ENCODE results near the gene AKAP13. TPM values are rescaled to one million over a fixed set of nuclear protein-coding genes. Genes with fewer than 3 reads are reported as not detected.

AKAP13 gene
- total RNA-seq, 1 experiment from 2014 or later, result 47.3 TPM

- Histone ChIP-seq H3K79me1 (ENCODE audit: insufficient read depth, low read depth, low read length, poor library complexity, severe bottlenecking) (no peaks in the 10 kb centered on the region), H3K18ac (ENCODE audit: insufficient read length, low read depth, low read length) (no peak overlapping the region), H4K91ac (ENCODE audit: insufficient read length, low read depth, low read length) (no peak overlapping the region), H2BK15ac (ENCODE audit: low read depth, low read length) (no peak overlapping the region), H4K20me1 (ENCODE audit: control insufficient read depth, insufficient read depth, insufficient read length) (no peaks in the 10 kb centered on the region), H2BK5ac (ENCODE audit: insufficient read length, low read length) (no peak overlapping the region), H3K14ac (ENCODE audit: insufficient read depth, low read length) (no peak overlapping the region), H2AFZ (ENCODE audit: low read length) (no peak overlapping the region), H4K8ac (replicated peaks; ENCODE audit: insufficient read length, low read depth, low read length) (no peak overlapping the region), H3K4me2 (ENCODE audit: insufficient read depth, insufficient read length, low read length) (no peak overlapping the region), H3K23me2 (ENCODE audit: insufficient read length, low read depth, low read length, poor library complexity, severe bottlenecking) (no peaks in the 10 kb centered on the region), H3K56ac (ENCODE audit: insufficient read length, low read depth, low read length) (no peak overlapping the region), H3K27ac (ENCODE audit: insufficient read length, low read depth, low read length) (no peak overlapping the region), H2BK20ac (ENCODE audit: low read depth, low read length, poor library complexity, severe bottlenecking) (no peak overlapping the region), H3K9me3 (ENCODE audit: control insufficient read depth, low read depth, low read length) (no peaks in the 10 kb centered on the region), H3K79me2 (ENCODE audit: insufficient read depth, low read length) (no peaks in the 10 kb centered on the region), H3K23ac (ENCODE audit: insufficient read length, low read depth, low read length) (no peak overlapping the region), H2BK12ac (ENCODE audit: insufficient read length, low read depth, low read length) (no peak overlapping the region), H3T11ph (ENCODE audit: low read length) (no peak overlapping the region), H4K5ac (ENCODE audit: insufficient read length, low read depth, low read length) (no peak overlapping the region), H3K4ac (ENCODE audit: low read depth, low read length) (no peak overlapping the region), H3K9ac (ENCODE audit: extremely low read depth, insufficient read length, low read length) (no peak overlapping the region), H2AK5ac (ENCODE audit: insufficient read length, low read length) (no peak overlapping the region), H3K4me1 (ENCODE audit: insufficient read depth, low read length) (no peaks in the 10 kb centered on the region), H3K27me3 (ENCODE audit: insufficient read depth, low read length) (no peaks in the 10 kb centered on the region), H2BK120ac (ENCODE audit: low read depth, low read length, poor library complexity, severe bottlenecking) (no peak overlapping the region)
- WGBS (ENCODE audit: extremely low coverage, insufficient read length, low lambda C conversion rate), result no CpG with 5 or more reads among the region's 2 CpGs
- no peak overlapping the region for H3K27ac Mint-ChIP-seq
- no peaks in the 10 kb centered on the region for H3K36me3 Mint-ChIP-seq (ENCODE audit: insufficient read depth in 1 of 3, low read depth in 3 of 3)
- H3K9me3 Mint-ChIP-seq, result no peaks in the 10 kb centered on the region
- H3K4me3 Mint-ChIP-seq, result no peak overlapping the region
- no peaks in the 10 kb centered on the region for H3K4me1 Mint-ChIP-seq
- DNase-seq, result no peak
- peaks cover 7% of the 10 kb centered on the region for H3K27me3 Mint-ChIP-seq (ENCODE audit: low read depth)
- no peak for TF ChIP-seq CTCF (conservative IDR thresholded peaks at IDR 0.05)
These were observed 14.4 kb upstream of the AKAP13 start for GRCh38 chr15:85365980-85366379.
